ENCODE results near the gene FHIT.

Gene FHIT

GRCh38 chr3:61146010-61146890 is 105.0 kb downstream of the FHIT start:
- Mint-ChIP-seq H3K4me3 (no peak overlapping the region), H3K36me3 (ENCODE audit: low read depth) (peaks cover 8% of the 10 kb centered on the region), H3K27me3 (ENCODE audit: low read depth, poor library complexity) (no peaks in the 10 kb centered on the region)

GRCh38 chr3:61141697-61142096 is 109.6 kb downstream of the FHIT start:
- DNase-seq, result no peak
- peaks cover 3% of the 10 kb centered on the region for H3K27me3 Mint-ChIP-seq (ENCODE audit: low read depth, poor library complexity)
- no peak overlapping the region for H3K27ac Mint-ChIP-seq
- peaks cover 11% of the 10 kb centered on the region for H3K9me3 Mint-ChIP-seq
- H3K4me3 Mint-ChIP-seq, result no peak overlapping the region
- peaks cover 8% of the 10 kb centered on the region for H3K36me3 Mint-ChIP-seq (ENCODE audit: low read depth)
- TF ChIP-seq CTCF (IDR thresholded peaks at IDR 0.05), result no peak
- peaks cover 22% of the 10 kb centered on the region for H3K4me1 Mint-ChIP-seq

More at GRCh38 chr3:61146010-61146890, 105.0 kb downstream of the FHIT start:
- DNase-seq, result no peak
- H3K4me1 Mint-ChIP-seq, result peaks cover 12% of the 10 kb centered on the region
- no peak overlapping the region for H3K27ac Mint-ChIP-seq
- TF ChIP-seq CTCF (IDR thresholded peaks at IDR 0.05), result no peak
- H3K9me3 Mint-ChIP-seq, result peaks cover 11% of the 10 kb centered on the region

GRCh38 chr3:61141227-61141626 is 110.0 kb downstream of the FHIT start:
- no peak for DNase-seq
- H3K4me1 Mint-ChIP-seq, result peaks cover 22% of the 10 kb centered on the region

GRCh38 chr3:61139686-61140085 is 111.6 kb downstream of the FHIT start:
- Mint-ChIP-seq H3K4me1 (peaks cover 22% of the 10 kb centered on the region), H3K9me3 (peaks cover 3% of the 10 kb centered on the region), H3K36me3 (ENCODE audit: low read depth) (peaks cover 2% of the 10 kb centered on the region), H3K27ac (no peak overlapping the region), H3K4me3 (no peak overlapping the region), H3K27me3 (ENCODE audit: low read depth, poor library complexity) (peaks cover 3% of the 10 kb centered on the region)
- no peak for TF ChIP-seq CTCF (IDR thresholded peaks at IDR 0.05)
- no peak for DNase-seq

More at GRCh38 chr3:61141227-61141626, 110.0 kb downstream of the FHIT start:
- Mint-ChIP-seq H3K27ac (no peak overlapping the region), H3K27me3 (ENCODE audit: low read depth, poor library complexity) (peaks cover 3% of the 10 kb centered on the region), H3K36me3 (ENCODE audit: low read depth) (peaks cover 8% of the 10 kb centered on the region), H3K4me3 (no peak overlapping the region), H3K9me3 (peaks cover 11% of the 10 kb centered on the region)
- TF ChIP-seq CTCF (IDR thresholded peaks at IDR 0.05), result no peak

GRCh38 chr3:61138401-61138800 is 112.9 kb downstream of the FHIT start:
- H3K9me3 Mint-ChIP-seq, result no peaks in the 10 kb centered on the region
- H3K4me1 Mint-ChIP-seq, result peaks cover 22% of the 10 kb centered on the region
- DNase-seq, result no peak
- peak overlapping the region; percentile 13 for H3K27ac Mint-ChIP-seq
- no peak overlapping the region for H3K4me3 Mint-ChIP-seq
- no peak for TF ChIP-seq CTCF (IDR thresholded peaks at IDR 0.05)
- no peaks in the 10 kb centered on the region for H3K36me3 Mint-ChIP-seq (ENCODE audit: low read depth)
- H3K27me3 Mint-ChIP-seq (ENCODE audit: low read depth, poor library complexity), result peaks cover 3% of the 10 kb centered on the region

GRCh38 chr3:61136191-61136590 is 115.1 kb downstream of the FHIT start:
- peaks cover 2% of the 10 kb centered on the region for H3K27me3 Mint-ChIP-seq (ENCODE audit: low read depth, poor library complexity)
- no peak for DNase-seq
- H3K27ac Mint-ChIP-seq, result no peak overlapping the region
- no peaks in the 10 kb centered on the region for H3K9me3 Mint-ChIP-seq
- TF ChIP-seq CTCF (IDR thresholded peaks at IDR 0.05), result no peak
- H3K4me3 Mint-ChIP-seq, result no peak overlapping the region
- no peaks in the 10 kb centered on the region for H3K36me3 Mint-ChIP-seq (ENCODE audit: low read depth)
- H3K4me1 Mint-ChIP-seq, result peaks cover 9% of the 10 kb centered on the region
